T-helper 1 cell treated with Interleukin-12 subunit alpha and Interleukin-12 subunit beta and Interleukin-4 antibody, amounts not matched to agents 30 ng/mL and 1 ng/mL, for 36 hours (primary cell): ENCODE results near the gene GALNT18. TPM values are rescaled to one million over a fixed set of nuclear protein-coding genes. Genes with fewer than 3 reads are reported as not detected.

Experiments used
- total RNA-seq: library from RNA; stranded (reverse); gene quantifications from 2 replicates; pipeline ENCODE4 v1.2.3, GENCODE V29; 2022

Gene GALNT18
- total RNA-seq, 1 donor from 2014 or later = 1.5 TPM

Other genes with a start within 250 kb of the GALNT18 start
- gene USP47, start 220.0 kb upstream of the GALNT18 start, total RNA-seq = 42.9 and 44.2 TPM in 2 replicates